GM18507 (cell line): Measurements from ENCODE around the gene GRM5.
"Not testable (repeated sequence)": the region's sequence is repeated elsewhere in the genome, so short reads cannot be mapped to it uniquely, and the experiment has no call there.

Source experiments
- DNase-seq: peaks from one replicate; pipeline ENCODE4 v3.0.0; 2011; ENCODE audit warnings: low read depth; ENCODE audit not compliant: insufficient read length; ENCODE audit errors: extremely low spot score
- FAIRE-seq: peaks from 2 replicates; lab custom pipeline; 2011; peaks lifted over from hg19 to GRCh38; lab: Jason Lieb, UNC

GRM5 gene

DNA sequence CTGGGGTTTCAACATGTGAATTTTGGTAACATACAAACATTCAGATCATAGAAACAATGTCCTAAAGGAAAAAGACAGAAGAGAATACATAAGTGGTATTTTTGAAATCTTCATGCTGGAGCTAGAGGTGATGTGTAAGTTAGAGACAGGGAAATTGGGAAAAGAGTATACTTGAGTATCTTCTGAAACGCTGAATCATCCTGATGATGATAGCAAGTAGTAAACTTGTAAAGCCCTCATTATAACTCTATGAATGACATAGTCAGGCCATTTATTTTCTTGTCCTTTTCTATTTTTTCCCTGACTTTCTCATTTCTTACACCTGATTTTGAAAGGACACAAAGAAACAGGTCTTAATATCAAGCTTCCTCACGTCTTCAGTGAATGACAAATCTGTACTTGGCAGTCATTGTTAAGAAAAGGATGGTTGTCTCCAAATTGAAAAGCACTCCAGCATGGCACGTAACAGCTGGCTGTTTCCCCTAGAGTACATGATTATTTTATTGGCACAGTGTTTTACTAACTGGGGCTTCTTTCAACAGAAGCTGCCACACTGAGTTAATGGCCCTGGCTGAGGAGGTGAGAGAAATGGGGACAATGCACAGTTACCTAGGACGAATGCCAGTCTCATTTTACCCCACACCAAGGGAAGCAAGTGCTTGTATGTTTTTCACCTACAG lies 587.5 kb downstream of the GRM5 start:
- no peak for DNase-seq
- FAIRE-seq = no peak

DNA sequence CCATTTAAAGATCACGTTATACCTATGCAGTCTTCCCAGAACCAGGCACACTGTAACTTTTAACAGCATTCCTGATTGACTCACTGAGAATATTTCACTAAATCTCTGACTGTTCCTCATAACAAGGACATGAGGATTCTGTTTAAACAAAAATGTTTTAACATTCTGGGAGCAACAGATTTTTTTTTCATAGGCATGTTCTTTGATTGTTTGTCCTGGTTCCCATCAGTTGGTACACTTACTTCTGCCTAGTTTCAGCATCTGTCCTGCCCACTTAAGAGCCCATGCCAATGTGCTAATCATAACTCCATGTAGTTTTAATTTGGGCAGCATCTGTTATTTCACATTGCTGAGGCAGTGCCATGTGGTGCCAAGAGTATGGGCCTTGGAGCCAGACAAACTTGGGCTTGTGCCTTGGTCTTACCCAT lies 589.8 kb downstream of the GRM5 start:
- FAIRE-seq = no peak
- no peak for DNase-seq

DNA sequence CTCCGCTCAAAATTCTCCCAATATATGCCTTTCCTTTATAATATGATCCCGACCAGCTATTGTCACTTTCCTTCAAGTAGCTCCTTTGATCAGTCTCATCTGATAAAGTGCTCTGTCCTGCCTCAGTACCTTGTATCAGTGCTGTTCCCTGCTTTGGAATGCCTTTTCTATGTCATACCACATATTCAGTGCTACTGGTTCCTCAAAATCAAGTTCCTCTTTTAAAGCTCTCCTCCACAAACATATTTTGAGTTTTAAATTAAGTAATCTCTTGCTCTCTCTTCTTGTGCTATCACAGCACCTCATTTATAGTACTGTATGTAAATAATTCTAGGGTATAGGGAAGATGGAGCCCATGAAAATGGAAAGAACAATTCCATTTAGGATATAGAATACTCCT lies 591.1 kb downstream of the GRM5 start:
- DNase-seq (no peak), FAIRE-seq (no peak)

DNA sequence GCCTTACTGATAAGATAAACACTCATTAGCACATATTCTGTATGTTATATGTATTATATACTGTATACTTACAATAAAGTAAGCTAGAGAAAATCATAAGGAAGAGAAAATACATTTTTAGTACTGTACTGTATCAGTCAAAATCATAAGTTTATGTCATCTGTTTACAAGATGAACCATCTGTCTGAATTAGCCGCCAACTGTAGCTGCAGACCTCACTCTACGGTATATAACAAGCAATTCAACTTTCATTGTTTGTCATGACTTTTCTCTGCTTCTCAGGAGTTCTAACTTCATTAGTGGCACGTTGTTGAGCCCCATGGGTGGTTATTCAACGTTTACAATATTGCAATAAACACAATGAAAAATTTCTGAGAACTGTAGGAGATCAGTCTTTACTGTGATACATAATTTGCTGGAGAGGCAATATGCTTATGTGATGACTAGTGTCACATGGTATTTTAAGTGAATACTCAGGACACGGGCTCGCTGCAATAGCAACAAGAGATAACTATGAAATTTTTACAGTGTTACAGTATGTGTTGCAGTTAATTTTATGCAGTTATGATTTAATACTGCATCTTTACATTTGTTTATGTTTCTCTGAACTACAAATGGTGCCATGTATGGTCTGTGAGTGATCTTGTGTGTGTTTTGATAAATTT lies 596.1 kb downstream of the GRM5 start:
- FAIRE-seq = no peak
- DNase-seq = no peak

DNA sequence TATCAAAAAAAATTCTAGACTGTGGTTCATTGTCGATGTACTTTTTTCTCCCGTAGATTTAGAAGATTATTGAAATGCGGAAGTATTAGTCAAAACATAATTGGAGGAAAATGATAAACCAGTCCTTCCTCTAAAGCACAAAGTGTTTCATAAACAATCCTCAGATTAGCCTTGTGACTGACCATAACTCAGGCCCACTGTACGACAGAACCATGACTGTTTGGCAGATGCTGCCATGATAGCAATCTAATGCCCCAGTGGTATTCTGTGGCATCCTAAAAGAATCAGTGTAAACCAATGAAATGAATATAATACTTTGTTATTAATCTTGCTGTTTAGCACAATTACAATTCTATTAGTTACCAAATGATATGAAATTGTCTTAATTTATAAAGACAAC lies 601.3 kb downstream of the GRM5 start:
- FAIRE-seq (no peak), DNase-seq (no peak)

DNA sequence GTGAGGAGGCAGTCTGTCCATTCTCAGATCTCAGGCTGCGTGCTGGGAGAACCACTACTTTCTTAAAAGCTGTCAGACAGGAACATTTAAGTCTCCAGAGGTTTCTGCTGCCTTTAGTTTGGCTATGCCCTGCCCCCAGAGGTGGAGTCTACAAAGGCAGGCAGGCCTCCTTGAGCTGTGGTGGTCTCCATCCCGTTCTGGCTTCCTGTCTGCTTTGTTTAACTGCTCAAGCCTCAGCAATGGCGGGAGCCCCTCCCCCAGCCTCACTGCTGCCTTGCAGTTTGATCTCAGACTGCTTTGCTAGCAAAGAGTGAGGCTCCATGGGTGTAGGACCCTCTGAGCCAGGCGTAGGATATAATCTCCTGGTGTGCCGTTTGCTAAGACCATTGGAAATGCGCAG lies 602.5 kb downstream of the GRM5 start:
- FAIRE-seq = not testable (repeated sequence)

DNA sequence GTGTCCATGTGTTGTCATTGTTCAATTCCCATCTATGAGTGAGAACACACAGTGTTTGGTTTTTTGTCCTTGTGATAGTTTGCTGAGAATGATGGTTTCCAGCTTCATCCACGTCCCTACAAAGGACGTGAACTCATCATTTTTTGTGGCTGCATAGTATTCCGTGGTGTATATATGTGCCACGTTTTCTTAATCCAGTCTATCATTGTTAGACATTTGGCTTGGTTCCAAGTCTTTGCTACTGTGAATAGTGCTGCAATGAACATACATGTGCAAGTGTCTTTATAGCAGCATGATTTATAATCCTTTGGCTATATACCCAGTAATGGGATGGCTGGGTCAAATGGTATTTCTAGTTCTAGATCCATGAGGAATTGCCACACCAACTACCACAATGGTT lies 607.7 kb downstream of the GRM5 start:
- not testable (repeated sequence) for FAIRE-seq, DNase-seq

More for the DNA sequence above, 602.5 kb downstream of the GRM5 start:
- not testable (repeated sequence) for DNase-seq

DNA sequence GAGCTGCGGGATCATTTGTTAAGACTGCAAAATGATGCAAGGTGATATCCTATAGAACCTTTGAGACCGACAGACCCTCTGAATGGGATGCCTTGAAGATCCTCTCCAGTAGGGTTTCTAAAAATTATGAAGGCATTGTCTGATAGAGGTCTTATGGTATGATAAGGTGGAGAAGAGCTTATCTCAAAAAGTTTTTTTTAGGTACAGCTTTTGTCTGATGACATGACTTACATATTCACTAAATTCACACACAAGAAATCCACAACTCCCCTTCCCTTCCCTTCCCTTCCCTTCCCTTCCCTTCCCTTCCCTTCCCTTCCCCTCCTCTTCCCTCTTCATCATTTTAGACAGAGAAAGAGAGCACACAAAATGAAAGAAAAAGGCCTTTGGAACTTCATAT lies 609.8 kb downstream of the GRM5 start:
- FAIRE-seq = no peak
- no peak for DNase-seq

DNA sequence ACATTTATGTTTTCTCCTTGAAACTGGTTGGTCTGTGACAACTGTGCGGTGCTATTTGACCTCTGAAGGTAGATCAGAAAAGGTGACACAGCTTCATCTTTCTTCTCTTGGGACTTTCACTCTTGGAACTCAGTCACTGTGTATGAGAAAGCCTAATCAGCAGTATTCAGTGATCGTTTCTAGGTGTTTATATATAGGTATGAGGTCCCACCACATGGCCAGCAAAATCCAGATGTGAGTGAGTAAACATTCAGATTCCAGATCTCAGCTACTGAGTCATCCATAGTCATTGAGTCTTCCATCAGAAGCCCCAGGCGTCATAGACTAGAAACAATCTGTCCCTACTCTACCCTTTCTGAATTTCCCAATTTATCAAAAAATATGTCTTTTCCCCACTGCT lies 610.9 kb downstream of the GRM5 start:
- FAIRE-seq (no peak), DNase-seq (no peak)
